ENCODE results near the gene PPFIA3. TPM values are rescaled to one million over a fixed set of nuclear protein-coding genes. Genes with fewer than 3 reads are reported as not detected.
A peak's percentile ranks its signal among the peaks of the same experiment; 100 is the strongest.
"Not testable (repeated sequence)": the region's sequence is repeated elsewhere in the genome, so short reads cannot be mapped to it uniquely, and the experiment has no call there.

Gene PPFIA3
- total RNA-seq, 1 experiment from 2014 or later, result 5.4 TPM

GRCh38 chr19:49133621-49134454 lies 14.5 kb downstream of the PPFIA3 start:
- Histone ChIP-seq H4K20me1 (ENCODE audit: insufficient read depth, low read depth, low read length) (no peaks in the 10 kb centered on the region), H3K4me3 (ENCODE audit: low read length) (no peak overlapping the region), H3K9me2 (replicated peaks; ENCODE audit: insufficient read depth, low read length) (no peaks in the 10 kb centered on the region), H3K27me3 (ENCODE audit: low read length) (no peaks in the 10 kb centered on the region), H2AFZ (ENCODE audit: low read length) (no peak overlapping the region), H3K27ac (ENCODE audit: low read length) (no peak overlapping the region), H3K4me2 (ENCODE audit: low read depth, low read length, poor library complexity, severe bottlenecking) (no peak overlapping the region), H3K9ac (ENCODE audit: low read length) (no peak overlapping the region), H3K79me2 (ENCODE audit: low read length) (no peaks in the 10 kb centered on the region), H3K4me1 (ENCODE audit: low read length) (peaks cover under 1% of the 10 kb centered on the region; the same call in 1 of the 2 replicates), H3K36me3 (ENCODE audit: insufficient read depth, low read length) (no peaks in the 10 kb centered on the region), H3K9me3 (ENCODE audit: low read length) (no peaks in the 10 kb centered on the region)
- no peak for DNase-seq

- no peak overlapping the region for H3K27ac ChIP-seq (ENCODE audit: low read length)
- H3K27me3 ChIP-seq (ENCODE audit: low read length), result no peaks in the 10 kb centered on the region
- no peaks in the 10 kb centered on the region for H3K9me3 ChIP-seq (ENCODE audit: low read length)
- H3K4me2 ChIP-seq (ENCODE audit: low read depth, low read length, poor library complexity, severe bottlenecking), result no peak overlapping the region
- H4K20me1 ChIP-seq (ENCODE audit: insufficient read depth, low read depth, low read length), result no peaks in the 10 kb centered on the region
- H3K9ac ChIP-seq (ENCODE audit: low read length), result no peak overlapping the region
- no peaks in the 10 kb centered on the region for H3K4me1 ChIP-seq (ENCODE audit: low read length)
- H3K79me2 ChIP-seq (ENCODE audit: low read length), result no peaks in the 10 kb centered on the region
- H3K36me3 ChIP-seq (ENCODE audit: insufficient read depth, low read length), result no peaks in the 10 kb centered on the region
- no peak overlapping the region for H3K4me3 ChIP-seq (ENCODE audit: low read length)
- H3K9me2 ChIP-seq (replicated peaks; ENCODE audit: insufficient read depth, low read length), result no peaks in the 10 kb centered on the region
- no peak overlapping the region for H2AFZ ChIP-seq (ENCODE audit: low read length)
- no peak for DNase-seq
These were observed 16.3 kb downstream of the PPFIA3 start for GRCh38 chr19:49135686-49136085.

- H2AFZ ChIP-seq (ENCODE audit: low read length), result no peak overlapping the region
- no peaks in the 10 kb centered on the region for H3K4me1 ChIP-seq (ENCODE audit: low read length)
- H3K9me3 ChIP-seq (ENCODE audit: low read length), result no peaks in the 10 kb centered on the region
- no peak overlapping the region for H3K4me2 ChIP-seq (ENCODE audit: low read depth, low read length, poor library complexity, severe bottlenecking)
- no peak overlapping the region for H3K27ac ChIP-seq (ENCODE audit: low read length)
- no peak for DNase-seq
- H3K9ac ChIP-seq (ENCODE audit: low read length), result no peak overlapping the region
- H3K79me2 ChIP-seq (ENCODE audit: low read length), result no peaks in the 10 kb centered on the region
- no peaks in the 10 kb centered on the region for H3K9me2 ChIP-seq (replicated peaks; ENCODE audit: insufficient read depth, low read length)
- no peaks in the 10 kb centered on the region for H4K20me1 ChIP-seq (ENCODE audit: insufficient read depth, low read depth, low read length)
- no peaks in the 10 kb centered on the region for H3K27me3 ChIP-seq (ENCODE audit: low read length)
- no peak overlapping the region for H3K4me3 ChIP-seq (ENCODE audit: low read length)
- no peaks in the 10 kb centered on the region for H3K36me3 ChIP-seq (ENCODE audit: insufficient read depth, low read length)
These were observed 17.4 kb downstream of the PPFIA3 start for GRCh38 chr19:49136771-49137171.

GRCh38 chr19:49140951-49141350 lies 21.6 kb downstream of the PPFIA3 start:
- Histone ChIP-seq H3K4me2 (ENCODE audit: low read depth, low read length, poor library complexity, severe bottlenecking) (no peak overlapping the region), H4K20me1 (ENCODE audit: insufficient read depth, low read depth, low read length) (no peaks in the 10 kb centered on the region)

GRCh38 chr19:49141352-49141751 lies 22.0 kb downstream of the PPFIA3 start:
- H3K27ac ChIP-seq (ENCODE audit: low read length), result no peak overlapping the region
- H4K20me1 ChIP-seq (ENCODE audit: insufficient read depth, low read depth, low read length), result no peaks in the 10 kb centered on the region
- H3K4me3 ChIP-seq (ENCODE audit: low read length), result no peak overlapping the region
- no peak overlapping the region for H3K9ac ChIP-seq (ENCODE audit: low read length)
- H3K9me3 ChIP-seq (ENCODE audit: low read length), result no peaks in the 10 kb centered on the region
- H3K27me3 ChIP-seq (ENCODE audit: low read length), result no peaks in the 10 kb centered on the region
- peaks cover 18% of the 10 kb centered on the region for H3K4me1 ChIP-seq (ENCODE audit: low read length)
- no peak for DNase-seq
- H2AFZ ChIP-seq (ENCODE audit: low read length), result no peak overlapping the region
- no peaks in the 10 kb centered on the region for H3K36me3 ChIP-seq (ENCODE audit: insufficient read depth, low read length)
- H3K9me2 ChIP-seq (replicated peaks; ENCODE audit: insufficient read depth, low read length), result no peaks in the 10 kb centered on the region
- H3K79me2 ChIP-seq (ENCODE audit: low read length), result no peaks in the 10 kb centered on the region
- H3K4me2 ChIP-seq (ENCODE audit: low read depth, low read length, poor library complexity, severe bottlenecking), result no peak overlapping the region

More at GRCh38 chr19:49140951-49141350, 21.6 kb downstream of the PPFIA3 start:
- H3K36me3 ChIP-seq (ENCODE audit: insufficient read depth, low read length), result no peaks in the 10 kb centered on the region
- no peak for DNase-seq
- H3K4me3 ChIP-seq (ENCODE audit: low read length), result no peak overlapping the region
- no peak overlapping the region for H3K9ac ChIP-seq (ENCODE audit: low read length)
- H3K9me2 ChIP-seq (replicated peaks; ENCODE audit: insufficient read depth, low read length), result no peaks in the 10 kb centered on the region
- no peak overlapping the region for H3K27ac ChIP-seq (ENCODE audit: low read length)
- no peaks in the 10 kb centered on the region for H3K9me3 ChIP-seq (ENCODE audit: low read length)
- peaks cover 14% of the 10 kb centered on the region for H3K4me1 ChIP-seq (ENCODE audit: low read length)
- H2AFZ ChIP-seq (ENCODE audit: low read length), result no peak overlapping the region
- no peaks in the 10 kb centered on the region for H3K27me3 ChIP-seq (ENCODE audit: low read length)
- H3K79me2 ChIP-seq (ENCODE audit: low read length), result no peaks in the 10 kb centered on the region

GRCh38 chr19:49142866-49143335 lies 23.6 kb downstream of the PPFIA3 start:
- Histone ChIP-seq H3K9ac (ENCODE audit: low read length) (peak overlapping the region; percentile 61), H3K4me2 (ENCODE audit: low read depth, low read length, poor library complexity, severe bottlenecking) (peak overlapping the region; percentile 66), H3K79me2 (ENCODE audit: low read length) (no peaks in the 10 kb centered on the region), H3K27me3 (ENCODE audit: low read length) (no peaks in the 10 kb centered on the region), H3K9me3 (ENCODE audit: low read length) (no peaks in the 10 kb centered on the region), H2AFZ (ENCODE audit: low read length) (peak overlapping the region; percentile 72), H3K27ac (ENCODE audit: low read length) (no peak overlapping the region), H3K4me1 (ENCODE audit: low read length) (peaks cover 19% of the 10 kb centered on the region), H3K9me2 (replicated peaks; ENCODE audit: insufficient read depth, low read length) (no peaks in the 10 kb centered on the region), H3K4me3 (ENCODE audit: low read length) (peak overlapping the region; percentile 55; the same call in 1 of the 2 replicates), H4K20me1 (ENCODE audit: insufficient read depth, low read depth, low read length) (no peaks in the 10 kb centered on the region), H3K36me3 (ENCODE audit: insufficient read depth, low read length) (no peaks in the 10 kb centered on the region)
- DNase-seq, result peak; percentile 96

- Histone ChIP-seq H3K79me2 (ENCODE audit: low read length) (no peaks in the 10 kb centered on the region), H4K20me1 (ENCODE audit: insufficient read depth, low read depth, low read length) (no peaks in the 10 kb centered on the region), H3K4me1 (ENCODE audit: low read length) (peaks cover 30% of the 10 kb centered on the region), H3K9me3 (ENCODE audit: low read length) (no peaks in the 10 kb centered on the region), H3K4me3 (ENCODE audit: low read length) (peak overlapping the region; percentile 62; the same call in 1 of the 2 replicates), H3K27me3 (ENCODE audit: low read length) (no peaks in the 10 kb centered on the region), H3K9me2 (replicated peaks; ENCODE audit: insufficient read depth, low read length) (no peaks in the 10 kb centered on the region), H3K27ac (ENCODE audit: low read length) (no peak overlapping the region), H3K4me2 (ENCODE audit: low read depth, low read length, poor library complexity, severe bottlenecking) (peak overlapping the region; percentile 61), H3K36me3 (ENCODE audit: insufficient read depth, low read length) (no peaks in the 10 kb centered on the region), H2AFZ (ENCODE audit: low read length) (peak overlapping the region; percentile 84; the same call in 1 of the 2 replicates), H3K9ac (ENCODE audit: low read length) (peak overlapping the region; percentile 50)
- DNase-seq, result peak; percentile 97
These were observed 26.4 kb downstream of the PPFIA3 start for GRCh38 chr19:49145573-49146407.

GRCh38 chr19:49146408-49146770 lies 27.0 kb downstream of the PPFIA3 start:
- H4K20me1 ChIP-seq (ENCODE audit: insufficient read depth, low read depth, low read length); DNase-seq; H3K9me2 ChIP-seq (replicated peaks; ENCODE audit: insufficient read depth, low read length); H3K27ac ChIP-seq (ENCODE audit: low read length); H3K36me3 ChIP-seq (ENCODE audit: insufficient read depth, low read length); H3K79me2 ChIP-seq (ENCODE audit: low read length); H3K9me3 ChIP-seq (ENCODE audit: low read length); H3K27me3 ChIP-seq (ENCODE audit: low read length): not testable (repeated sequence)
- Histone ChIP-seq H2AFZ (ENCODE audit: low read length) (peak overlapping the region; percentile 84; the same call in 1 of the 2 replicates), H3K4me1 (ENCODE audit: low read length) (peaks cover 30% of the 10 kb centered on the region), H3K4me2 (ENCODE audit: low read depth, low read length, poor library complexity, severe bottlenecking) (peak overlapping the region; percentile 61), H3K4me3 (ENCODE audit: low read length) (peak overlapping the region; percentile 62; the same call in 1 of the 2 replicates), H3K9ac (ENCODE audit: low read length) (peak overlapping the region; percentile 50)
